GM21737 (cell line): Measurements from ENCODE around the gene SCFD2.
"Not testable (repeated sequence)": the region's sequence is repeated elsewhere in the genome, so short reads cannot be mapped to it uniquely, and the experiment has no call there.

Source experiments
- ATAC-seq: cut with Tn5 transposase; IDR thresholded peaks from one replicate; pipeline ENCODE4 v1.9.1; 2021; ENCODE audit warnings: mild to moderate bottlenecking, moderate library complexity; ENCODE audit not compliant: unreplicated experiment

The SCFD2 gene

GRCh38 chr4:53267026-53267425 is 98.8 kb downstream of the SCFD2 start:
- ATAC-seq = no peak

- not testable (repeated sequence) for ATAC-seq
Observed at GRCh38 chr4:53255986-53256385, 109.9 kb downstream of the SCFD2 start.

- no peak for ATAC-seq
Observed at GRCh38 chr4:53240573-53240972, 125.3 kb downstream of the SCFD2 start.

GRCh38 chr4:53238352-53238751 is 127.5 kb downstream of the SCFD2 start:
- ATAC-seq = not testable (repeated sequence)

DNA sequence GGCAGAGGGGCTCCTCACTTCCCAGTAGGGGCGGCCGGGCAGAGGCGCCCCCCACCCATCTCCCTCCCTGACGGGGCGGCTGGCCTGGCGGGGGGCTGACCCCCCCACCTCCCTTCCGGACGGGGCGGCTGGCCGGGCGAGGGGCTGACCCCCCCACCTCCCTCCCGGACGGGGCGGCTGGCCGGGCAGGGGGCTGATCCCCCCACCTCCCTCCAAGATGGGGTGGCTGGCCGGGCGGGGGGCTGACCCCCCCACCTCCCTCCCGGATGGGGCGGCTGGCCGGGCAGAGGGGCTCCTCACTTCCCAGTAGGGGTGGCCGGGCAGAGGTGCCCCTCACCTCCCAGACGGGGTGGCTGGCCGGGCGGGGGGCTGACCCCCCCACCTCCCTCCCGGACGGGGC is 128.1 kb downstream of the SCFD2 start:
- ATAC-seq = not testable (repeated sequence)

GRCh38 chr4:53236624-53237023 is 129.2 kb downstream of the SCFD2 start:
- not testable (repeated sequence) for ATAC-seq

- no peak for ATAC-seq
Observed at GRCh38 chr4:53235547-53235946, 130.3 kb downstream of the SCFD2 start.

GRCh38 chr4:53234669-53235068 is 131.2 kb downstream of the SCFD2 start:
- no peak for ATAC-seq

DNA sequence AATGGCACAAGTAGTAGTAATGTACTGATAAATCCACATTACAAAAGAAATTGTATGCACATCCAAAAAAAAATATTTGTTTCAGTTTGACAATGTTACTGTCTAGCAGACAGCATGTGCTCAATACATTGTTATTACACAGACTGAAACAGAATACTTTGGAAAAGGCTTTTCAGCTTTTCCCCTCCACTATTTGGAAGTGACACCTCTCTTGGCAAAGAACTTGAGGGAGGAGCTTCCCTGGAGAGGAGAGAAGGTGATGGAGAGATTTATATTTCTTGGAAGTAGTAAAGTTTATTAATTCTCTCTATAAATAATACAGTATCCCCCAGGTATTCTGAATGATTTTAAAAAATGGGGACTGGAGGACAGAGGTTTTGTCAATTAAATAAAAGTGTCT is 131.8 kb downstream of the SCFD2 start:
- ATAC-seq = no peak

DNA sequence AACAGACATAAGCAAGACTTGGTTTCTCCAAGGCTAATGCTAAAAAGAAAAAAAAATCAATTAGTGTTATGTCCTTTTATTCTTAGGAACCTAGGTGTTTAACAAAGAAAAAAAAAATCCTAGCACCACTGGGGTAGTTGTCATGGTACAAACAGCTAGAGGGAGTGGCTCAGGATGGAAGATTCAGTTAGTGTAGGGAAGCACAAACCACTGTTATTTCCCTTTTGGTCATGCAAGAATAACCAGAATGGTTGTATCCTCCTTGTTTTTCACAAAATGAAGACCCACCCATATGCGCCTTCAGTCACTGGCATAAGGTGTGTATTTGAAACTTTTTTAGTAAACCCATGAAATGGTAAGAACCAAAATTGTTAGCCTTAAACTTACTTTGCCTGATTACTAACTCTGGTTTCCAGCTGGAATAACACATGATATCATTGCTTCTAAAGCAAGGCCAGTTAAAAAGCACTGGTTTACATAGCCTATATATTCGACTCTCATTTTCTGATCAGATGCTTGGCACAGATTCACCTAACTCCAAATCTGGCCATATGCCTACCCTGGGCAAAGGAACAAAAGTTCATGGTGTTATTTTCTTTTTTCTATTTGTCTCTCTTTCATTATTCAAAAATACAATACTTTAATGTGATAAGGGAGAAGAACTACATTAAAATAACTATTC is 132.6 kb downstream of the SCFD2 start:
- ATAC-seq = no peak

- ATAC-seq = no peak
Observed at GRCh38 chr4:53232371-53232770, 133.5 kb downstream of the SCFD2 start.

GRCh38 chr4:53228036-53228435 is 137.8 kb downstream of the SCFD2 start:
- ATAC-seq = no peak

GRCh38 chr4:53227451-53227850 is 138.4 kb downstream of the SCFD2 start:
- ATAC-seq = no peak

GRCh38 chr4:53221832-53222480 is 143.9 kb downstream of the SCFD2 start:
- ATAC-seq = no peak

DNA sequence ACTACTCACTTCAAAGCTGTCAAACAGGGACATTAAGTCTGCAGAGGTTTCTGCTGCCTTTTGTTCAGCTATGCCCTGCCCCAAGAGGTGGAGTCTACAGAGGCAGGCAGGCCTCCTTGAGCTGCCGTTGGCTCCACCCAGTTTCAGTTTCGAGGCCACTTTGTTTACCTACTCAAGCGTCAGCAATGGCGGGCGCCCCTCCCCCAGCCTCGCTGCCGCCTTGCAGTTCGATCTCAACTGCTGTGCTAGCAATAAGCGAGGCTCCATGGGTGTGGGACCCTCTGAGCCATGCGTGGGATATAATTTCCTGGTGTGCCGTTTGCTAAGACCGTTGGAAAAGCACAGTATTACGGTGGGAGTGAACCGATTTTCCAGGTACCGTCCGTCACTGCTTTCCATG is 146.7 kb downstream of the SCFD2 start:
- ATAC-seq = not testable (repeated sequence)

- no peak for ATAC-seq
Observed at GRCh38 chr4:53208753-53209152, 157.1 kb downstream of the SCFD2 start.

DNA sequence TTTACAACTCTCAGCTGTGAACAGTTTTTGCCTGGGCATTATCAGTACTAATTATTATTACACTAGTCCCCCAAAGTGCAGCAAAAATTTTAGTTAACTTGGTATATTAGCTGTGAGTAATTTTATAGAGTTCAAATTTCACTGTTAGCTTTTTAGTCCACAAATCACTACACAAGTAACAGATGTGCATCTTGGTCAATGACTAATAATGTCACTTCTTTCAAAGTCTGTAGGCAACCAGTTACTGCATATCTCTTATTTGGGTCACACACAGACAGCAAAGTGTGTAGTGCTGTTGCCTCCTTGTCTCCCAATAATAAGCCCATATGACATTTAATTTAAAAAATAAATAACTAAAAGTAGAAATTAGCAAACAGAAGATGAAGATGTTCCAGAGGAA is 159.9 kb downstream of the SCFD2 start:
- no peak for ATAC-seq

DNA sequence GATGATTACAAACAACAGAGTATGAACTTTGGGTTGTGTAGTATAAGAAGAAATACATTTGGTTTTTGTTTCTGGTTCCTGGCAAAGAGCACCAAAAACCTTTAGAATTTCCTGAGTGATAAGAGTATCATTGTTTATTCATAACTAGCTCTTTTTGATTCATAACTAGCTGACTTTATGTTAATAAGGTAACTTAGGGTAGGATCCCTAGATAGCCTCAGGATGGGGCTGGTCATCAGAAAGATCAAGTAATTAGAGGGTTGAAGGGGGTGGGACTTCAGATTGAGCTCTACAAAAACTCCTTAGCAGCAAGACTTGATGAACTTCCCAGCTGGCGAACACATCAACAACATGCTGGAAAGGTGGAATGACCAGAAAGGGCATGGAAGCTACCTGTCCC is 166.5 kb downstream of the SCFD2 start:
- no peak for ATAC-seq

- ATAC-seq = no peak
Observed at GRCh38 chr4:53197772-53198142, 168.1 kb downstream of the SCFD2 start.

GRCh38 chr4:53196882-53197771 is 168.7 kb downstream of the SCFD2 start:
- no peak for ATAC-seq

- ATAC-seq = no peak
Observed at GRCh38 chr4:53195815-53196661, 169.8 kb downstream of the SCFD2 start.
